HG02981 (cell line): ENCODE data around the gene ALPK3.

Experiments used
- ATAC-seq: cut with Tn5 transposase; IDR thresholded peaks from one replicate; pipeline ENCODE4 v1.9.1; 2021; ENCODE audit warnings: mild to moderate bottlenecking, moderate library complexity; ENCODE audit not compliant: unreplicated experiment

Gene ALPK3

GRCh38 chr15:84889991-84890669 lies 73.0 kb downstream of the ALPK3 start:
- no peak for ATAC-seq

GRCh38 chr15:84890670-84891162 lies 73.6 kb downstream of the ALPK3 start:
- ATAC-seq, result no peak

- no peak for ATAC-seq
Measured at GRCh38 chr15:84891339-84891738, 74.2 kb downstream of the ALPK3 start.

GRCh38 chr15:84892786-84893307 lies 75.7 kb downstream of the ALPK3 start:
- ATAC-seq, result no peak

- no peak for ATAC-seq
Measured at GRCh38 chr15:84893607-84894006, 76.5 kb downstream of the ALPK3 start.

- no peak for ATAC-seq
Measured at GRCh38 chr15:84894736-84895425, 77.7 kb downstream of the ALPK3 start.

- ATAC-seq, result no peak
Measured at GRCh38 chr15:84898761-84899160, 81.6 kb downstream of the ALPK3 start.

GRCh38 chr15:84899750-84900149 lies 82.6 kb downstream of the ALPK3 start:
- no peak for ATAC-seq

GRCh38 chr15:84901540-84901939 lies 84.4 kb downstream of the ALPK3 start:
- no peak for ATAC-seq

- no peak for ATAC-seq
Measured at GRCh38 chr15:84903751-84904150, 86.6 kb downstream of the ALPK3 start.

- no peak for ATAC-seq
Measured at GRCh38 chr15:84904419-84904818, 87.3 kb downstream of the ALPK3 start.

- no peak for ATAC-seq
Measured at GRCh38 chr15:84905016-84905916, 88.1 kb downstream of the ALPK3 start.

- no peak for ATAC-seq
Measured at GRCh38 chr15:84907731-84908130, 90.6 kb downstream of the ALPK3 start.

GRCh38 chr15:84908564-84908963 lies 91.4 kb downstream of the ALPK3 start:
- ATAC-seq, result no peak

GRCh38 chr15:84909029-84909428 lies 91.9 kb downstream of the ALPK3 start:
- ATAC-seq, result no peak

- no peak for ATAC-seq
Measured at GRCh38 chr15:84909782-84910181, 92.6 kb downstream of the ALPK3 start.

- ATAC-seq, result no peak
Measured at GRCh38 chr15:84910928-84911623, 93.9 kb downstream of the ALPK3 start.

GRCh38 chr15:84911879-84912660 lies 94.9 kb downstream of the ALPK3 start:
- no peak for ATAC-seq

- ATAC-seq, result no peak
Measured at GRCh38 chr15:84913360-84913723, 96.2 kb downstream of the ALPK3 start.

GRCh38 chr15:84914351-84914750 lies 97.2 kb downstream of the ALPK3 start:
- no peak for ATAC-seq
